H9 (cell line): Measurements from ENCODE around the gene AASDH. TPM values are rescaled to one million over a fixed set of nuclear protein-coding genes. Genes with fewer than 3 reads are reported as not detected.

ENCODE experiments used
- DNase-seq: peaks from one replicate; pipeline ENCODE4 v3.0.0-alpha.2; 2017
- H2AFZ ChIP-seq: one replicate; pipeline ENCODE4 v1.6.1; 2013; ENCODE audit warnings: mild to moderate bottlenecking, low read length, control low read depth, moderate library complexity
- H2AK5ac ChIP-seq: 2 replicates; pipeline ENCODE4 v1.6.1; 2013; ENCODE audit warnings: low read length, control low read depth, mixed read lengths; ENCODE audit not compliant: insufficient read length
- H2BK120ac ChIP-seq: one replicate; pipeline ENCODE4 v1.6.1; 2013; ENCODE audit warnings: low read depth, mild to moderate bottlenecking, low read length, control low read depth, inconsistent platforms; ENCODE audit not compliant: poor library complexity, severe bottlenecking
- H2BK12ac ChIP-seq: 2 replicates; pipeline ENCODE4 v1.6.1; 2013; ENCODE audit warnings: low read length, control low read depth, mixed read lengths, low read depth; ENCODE audit not compliant: insufficient read length
- H2BK15ac ChIP-seq: 2 replicates; pipeline ENCODE4 v1.6.1; 2013; ENCODE audit warnings: low read depth, low read length, control low read depth
- H2BK20ac ChIP-seq: one replicate; pipeline ENCODE4 v1.6.1; 2013; ENCODE audit warnings: low read depth, mild to moderate bottlenecking, low read length, control low read depth, inconsistent platforms; ENCODE audit not compliant: poor library complexity, severe bottlenecking
- H2BK5ac ChIP-seq: 2 replicates; pipeline ENCODE4 v1.6.1; 2013; ENCODE audit warnings: low read length, control low read depth, mixed read lengths; ENCODE audit not compliant: insufficient read length
- H3K14ac ChIP-seq: 2 replicates; pipeline ENCODE4 v1.6.1; 2013; ENCODE audit warnings: low read length, control low read depth; ENCODE audit not compliant: insufficient read depth
- H3K18ac ChIP-seq: 2 replicates; pipeline ENCODE4 v1.6.1; 2013; ENCODE audit warnings: low read depth, mild to moderate bottlenecking, mixed read lengths, low read length, control low read depth; ENCODE audit not compliant: insufficient read length
- H3K23ac ChIP-seq: 2 replicates; pipeline ENCODE4 v1.6.1; 2013; ENCODE audit warnings: low read length, control low read depth, mixed read lengths, low read depth; ENCODE audit not compliant: insufficient read length
- H3K23me2 ChIP-seq: 2 replicates; pipeline ENCODE4 v1.6.1; 2013; ENCODE audit warnings: low read depth, mild to moderate bottlenecking, mixed read lengths, low read length, control low read depth; ENCODE audit not compliant: insufficient read length, poor library complexity, severe bottlenecking
- H3K27ac ChIP-seq: 2 replicates; pipeline ENCODE4 v1.5.1; 2013; ENCODE audit warnings: low read length, control low read depth, mixed read lengths, low read depth; ENCODE audit not compliant: insufficient read length
- H3K27me3 ChIP-seq: 2 replicates; pipeline ENCODE4 v1.6.1; 2013; ENCODE audit warnings: low read length, control low read depth, inconsistent platforms; ENCODE audit not compliant: insufficient read depth
- H3K4ac ChIP-seq: 2 replicates; pipeline ENCODE4 v1.6.1; 2013; ENCODE audit warnings: low read depth, mild to moderate bottlenecking, control low read depth, inconsistent platforms, low read length, moderate library complexity
- H3K4me1 ChIP-seq: 2 replicates; pipeline ENCODE4 v1.6.1; 2013; ENCODE audit warnings: low read length, control low read depth, inconsistent platforms; ENCODE audit not compliant: insufficient read depth
- H3K4me2 ChIP-seq: 2 replicates; pipeline ENCODE4 v1.6.1; 2013; ENCODE audit warnings: low read length, control low read depth, mixed read lengths; ENCODE audit not compliant: insufficient read length, insufficient read depth
- H3K56ac ChIP-seq: 2 replicates; pipeline ENCODE4 v1.6.1; 2013; ENCODE audit warnings: low read depth, mild to moderate bottlenecking, mixed read lengths, low read length, control low read depth; ENCODE audit not compliant: insufficient read length
- H3K79me1 ChIP-seq: 2 replicates; pipeline ENCODE4 v1.6.1; 2013; ENCODE audit warnings: low read depth, mild to moderate bottlenecking, moderate library complexity, low read length, control low read depth, inconsistent platforms; ENCODE audit not compliant: insufficient read depth, poor library complexity, severe bottlenecking
- H3K79me2 ChIP-seq: 2 replicates; pipeline ENCODE4 v1.6.1; 2013; ENCODE audit warnings: low read length, control low read depth, inconsistent platforms; ENCODE audit not compliant: insufficient read depth
- H3K9ac ChIP-seq: 2 replicates; pipeline ENCODE4 v1.6.1; 2013; ENCODE audit warnings: low read length, control low read depth, mixed read lengths; ENCODE audit not compliant: insufficient read length; ENCODE audit errors: extremely low read depth
- H3K9me3 ChIP-seq: one replicate; pipeline ENCODE4 v1.6.1; 2013; ENCODE audit warnings: low read depth, low read length, inconsistent platforms; ENCODE audit not compliant: control insufficient read depth
- H3T11ph ChIP-seq: one replicate; pipeline ENCODE4 v1.6.1; 2013; ENCODE audit warnings: mild to moderate bottlenecking, low read length, control low read depth, inconsistent platforms
- H4K20me1 ChIP-seq: one replicate; pipeline ENCODE4 v1.6.1; 2013; ENCODE audit not compliant: control insufficient read depth, insufficient read length, insufficient read depth
- H4K5ac ChIP-seq: 2 replicates; pipeline ENCODE4 v1.6.1; 2013; ENCODE audit warnings: low read depth, mild to moderate bottlenecking, mixed read lengths, low read length, control low read depth; ENCODE audit not compliant: insufficient read length
- H4K8ac ChIP-seq: replicated peaks from 2 replicates; pipeline ENCODE4 v1.6.1; 2013; ENCODE audit warnings: low read length, control low read depth, mixed read lengths, low read depth; ENCODE audit not compliant: insufficient read length
- H4K91ac ChIP-seq: 2 replicates; pipeline ENCODE4 v1.6.1; 2013; ENCODE audit warnings: low read depth, mild to moderate bottlenecking, moderate library complexity, mixed read lengths, low read length, control low read depth; ENCODE audit not compliant: insufficient read length
- H3K27ac Mint-ChIP-seq, 3 experiments: 2 replicates in 2 of 3; 3 replicates in 1 of 3; pipeline ENCODE4 v1.8.0; 2020 to 2021; ENCODE audit warnings: mixed read lengths in 3 of 3, mild to moderate bottlenecking in 1 of 3, moderate library complexity in 1 of 3
- H3K27me3 Mint-ChIP-seq: 2 replicates; pipeline ENCODE4 v1.8.0; 2021; ENCODE audit warnings: low read depth, mild to moderate bottlenecking, moderate library complexity, mixed read lengths
- H3K36me3 Mint-ChIP-seq, 3 experiments: 2 replicates in 2 of 3; 3 replicates in 1 of 3; pipeline ENCODE4 v1.8.0; 2020 to 2021; ENCODE audit warnings: low read depth in 3 of 3, mixed read lengths in 3 of 3; ENCODE audit not compliant: insufficient read depth in 1 of 3
- H3K4me1 Mint-ChIP-seq, 2 experiments: 2 replicates each; pipeline ENCODE4 v1.8.0; 2020; ENCODE audit warnings: mixed read lengths in 2 of 2
- H3K4me3 Mint-ChIP-seq, 2 experiments: 2 replicates in 1 of 2; 3 replicates in 1 of 2; pipeline ENCODE4 v1.8.0; 2020 to 2021; ENCODE audit warnings: mild to moderate bottlenecking in 2 of 2, mixed read lengths in 2 of 2, moderate library complexity in 1 of 2
- H3K9me3 Mint-ChIP-seq, 2 experiments: 2 replicates in 1 of 2; 3 replicates in 1 of 2; pipeline ENCODE4 v1.8.0; 2020; ENCODE audit warnings: mild to moderate bottlenecking in 2 of 2, mixed read lengths in 2 of 2, moderate library complexity in 1 of 2
- CTCF ChIP-seq: fragments of 200-600 bp; sonication (generic); conservative IDR thresholded peaks from 3 replicates; pipeline ENCODE4 v1.8.0; 2021; ENCODE audit warnings: antibody characterized with exemption, mild to moderate bottlenecking
- WGBS: extraction: QIAGEN DNeasy Blood & Tissue Kit; methylation state at CpG from one replicate; pipeline ENCODE4 v1.1.7; 2013; ENCODE audit warnings: missing lambda C conversion rate, low lambda C conversion rate, mixed read lengths; ENCODE audit not compliant: insufficient read length; ENCODE audit errors: extremely low coverage; 5-methylcytosine and 5-hydroxymethylcytosine counted together
- total RNA-seq: library from RNA; stranded (reverse); gene quantifications from 2 replicates; pipeline ENCODE4 v1.2.1, GENCODE V29; 2021

AASDH gene
- total RNA-seq, 1 experiment from 2014 or later, result 12.9 TPM

GRCh38 chr4:56417396-56417795 lies 30.1 kb upstream of the AASDH start:
- TF ChIP-seq CTCF, result no peak
- no peak overlapping the region for H2BK12ac ChIP-seq
- no peak overlapping the region for H4K5ac ChIP-seq
- H2BK120ac ChIP-seq, result no peak overlapping the region
- no peak overlapping the region for H2AK5ac ChIP-seq
- no peaks in the 10 kb centered on the region; the same call in 1 of the 2 replicates for H3K4me1 ChIP-seq
- no peak overlapping the region for H2BK5ac ChIP-seq
- H3K56ac ChIP-seq, result no peak overlapping the region
- no peak overlapping the region for H3K27ac ChIP-seq
- H3T11ph ChIP-seq, result no peak overlapping the region
- H3K27me3 ChIP-seq, result no peaks in the 10 kb centered on the region
- no peak overlapping the region for H4K8ac ChIP-seq
- H2AFZ ChIP-seq, result no peak overlapping the region
- no peaks in the 10 kb centered on the region for H4K20me1 ChIP-seq
- no peak overlapping the region for H3K27ac Mint-ChIP-seq
- no peak overlapping the region for H2BK20ac ChIP-seq
- peaks cover 4 to 7% of the 10 kb centered on the region in 2 experiments; a peak in 3 of 5 replicates for H3K9me3 Mint-ChIP-seq
- no peak for DNase-seq
- no peak overlapping the region for H3K23ac ChIP-seq
- no peak overlapping the region for H3K4ac ChIP-seq
- no peak overlapping the region for H3K4me2 ChIP-seq
- no CpG with 5 or more reads among the region's 3 CpGs for WGBS
- H3K4me3 Mint-ChIP-seq, result no peak overlapping the region
- no peaks in the 10 kb centered on the region for H3K23me2 ChIP-seq
- H3K9me3 ChIP-seq, result no peaks in the 10 kb centered on the region
- no peak overlapping the region for H3K14ac ChIP-seq
- no peak overlapping the region for H2BK15ac ChIP-seq
- H3K27me3 Mint-ChIP-seq, result no peaks in the 10 kb centered on the region
- no peak overlapping the region for H4K91ac ChIP-seq
- H3K79me2 ChIP-seq, result peaks cover 41% of the 10 kb centered on the region; the same call in 1 of the 2 replicates
- no peak overlapping the region for H3K9ac ChIP-seq
- H3K4me1 Mint-ChIP-seq, result peaks cover 11 to 18% of the 10 kb centered on the region in 2 experiments; a peak in 3 of 4 replicates
- peaks cover 10% of the 10 kb centered on the region for H3K79me1 ChIP-seq
- H3K18ac ChIP-seq, result no peak overlapping the region
- peaks cover 12 to 20% (median 17%) of the 10 kb centered on the region in 3 experiments for H3K36me3 Mint-ChIP-seq
